Mucosa of rectum (tissue), 2 donors: ENCODE data around the gene TMEM178A.

Experiments used
- H3K27ac ChIP-seq, 2 donors: one replicate each; pipeline ENCODE4 v1.7.0; 2013; ENCODE audit warnings: inconsistent platforms in 2 of 2, low read depth in 2 of 2, low read length in 2 of 2
- H3K27me3 ChIP-seq, 2 donors: one replicate each; pipeline ENCODE4 v1.7.0; 2013; ENCODE audit warnings: low read length in 2 of 2; ENCODE audit not compliant: control insufficient read depth in 2 of 2, insufficient read depth in 2 of 2
- H3K36me3 ChIP-seq, 2 donors: one replicate each; pipeline ENCODE4 v1.7.0; 2013; ENCODE audit warnings: low read length in 2 of 2; ENCODE audit not compliant: control insufficient read depth in 2 of 2, insufficient read depth in 2 of 2
- H3K4me1 ChIP-seq, 2 donors: one replicate each; pipeline ENCODE4 v1.7.0; 2013; ENCODE audit warnings: low read length in 2 of 2, mild to moderate bottlenecking in 1 of 2; ENCODE audit not compliant: control insufficient read depth in 2 of 2, insufficient read depth in 2 of 2
- H3K4me3 ChIP-seq, 2 donors: one replicate each; pipeline ENCODE4 v1.7.0; 2013; ENCODE audit warnings: low read length in 2 of 2
- H3K9ac ChIP-seq, 2 donors: one replicate each; pipeline ENCODE4 v1.7.0; 2013; ENCODE audit warnings: low read length in 2 of 2, low read depth in 1 of 2, mild to moderate bottlenecking in 1 of 2
- H3K9me3 ChIP-seq, 2 donors: one replicate each; pipeline ENCODE4 v1.7.0; 2013; ENCODE audit warnings: low read length in 2 of 2; ENCODE audit not compliant: control insufficient read depth in 2 of 2
- donor health status: healthy.
- donor health status: Normal muscosa, but diverticular disease.

TMEM178A gene

DNA sequence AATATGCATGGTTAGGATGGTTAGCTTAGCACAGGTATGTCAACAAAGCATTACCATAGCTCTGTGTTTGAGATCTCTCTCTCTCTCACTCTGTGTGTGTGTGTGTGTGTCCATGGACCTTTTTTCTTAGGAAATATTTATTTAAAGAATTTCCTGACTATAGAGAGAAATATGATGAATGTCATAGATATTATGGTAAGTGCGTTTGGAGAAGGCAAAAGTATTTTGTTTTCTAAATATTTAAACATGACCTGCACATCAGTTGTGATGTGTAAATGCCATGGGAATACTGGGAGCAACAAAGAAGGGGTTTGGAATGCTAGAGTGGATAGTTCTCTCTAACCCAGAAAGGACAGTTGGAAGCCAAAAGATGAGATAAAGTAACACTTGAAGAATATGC is 3.9 kb upstream of the TMEM178A start:
- H3K9ac ChIP-seq, result no peak overlapping the region
- no peak overlapping the region for H3K4me3 ChIP-seq
- H3K36me3 ChIP-seq, result no peaks in the 10 kb centered on the region
- no peak overlapping the region for H3K27ac ChIP-seq
- H3K27me3 ChIP-seq, result peaks cover 15 to 22% of the 10 kb centered on the region in 2 donors
- no peaks in the 10 kb centered on the region for H3K4me1 ChIP-seq
- H3K9me3 ChIP-seq, result no peaks in the 10 kb centered on the region

GRCh38 chr2:39663187-39663930 is 2.4 kb upstream of the TMEM178A start:
- H3K36me3 ChIP-seq, result no peaks in the 10 kb centered on the region
- H3K27ac ChIP-seq, result no peak overlapping the region
- peaks cover 25 to 33% of the 10 kb centered on the region in 2 donors for H3K27me3 ChIP-seq
- no peak overlapping the region for H3K9ac ChIP-seq
- H3K4me3 ChIP-seq, result no peak overlapping the region
- no peaks in the 10 kb centered on the region for H3K4me1 ChIP-seq
- H3K9me3 ChIP-seq, result no peaks in the 10 kb centered on the region

DNA sequence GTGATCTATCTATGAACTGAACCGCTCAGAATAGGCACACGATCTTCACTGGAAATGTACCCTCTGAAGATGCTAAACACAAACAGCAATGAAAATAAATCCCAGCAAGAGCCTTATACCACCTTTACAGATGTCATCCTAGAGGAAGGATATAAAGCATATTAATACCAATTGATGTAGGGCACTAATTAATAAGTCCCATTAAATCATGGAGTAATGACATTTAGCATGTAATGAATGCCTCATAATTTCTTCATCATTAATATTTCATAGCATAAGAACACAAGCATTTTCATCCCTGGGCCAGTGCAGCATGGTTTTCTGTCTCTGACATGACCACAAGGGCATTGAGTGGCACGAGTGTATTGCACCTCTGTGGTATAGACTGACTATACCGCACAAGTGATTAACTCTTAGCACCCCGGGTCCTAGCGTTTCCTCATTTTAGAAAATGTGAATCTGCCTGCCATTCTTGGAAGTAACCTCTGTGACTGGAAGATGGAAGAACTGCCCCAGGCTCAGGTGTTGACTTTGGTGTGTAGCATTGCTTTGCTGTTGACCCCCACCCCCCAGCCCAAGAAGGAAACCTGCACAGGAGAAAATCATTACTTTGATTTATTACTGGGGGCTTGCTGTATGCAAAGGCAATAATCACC is 1.4 kb upstream of the TMEM178A start:
- Histone ChIP-seq H3K27me3 (peaks cover 25 to 36% of the 10 kb centered on the region in 2 donors), H3K4me1 (no peaks in the 10 kb centered on the region), H3K27ac (no peak overlapping the region), H3K9ac (no peak overlapping the region), H3K4me3 (no peak overlapping the region), H3K36me3 (no peaks in the 10 kb centered on the region), H3K9me3 (no peaks in the 10 kb centered on the region)

DNA sequence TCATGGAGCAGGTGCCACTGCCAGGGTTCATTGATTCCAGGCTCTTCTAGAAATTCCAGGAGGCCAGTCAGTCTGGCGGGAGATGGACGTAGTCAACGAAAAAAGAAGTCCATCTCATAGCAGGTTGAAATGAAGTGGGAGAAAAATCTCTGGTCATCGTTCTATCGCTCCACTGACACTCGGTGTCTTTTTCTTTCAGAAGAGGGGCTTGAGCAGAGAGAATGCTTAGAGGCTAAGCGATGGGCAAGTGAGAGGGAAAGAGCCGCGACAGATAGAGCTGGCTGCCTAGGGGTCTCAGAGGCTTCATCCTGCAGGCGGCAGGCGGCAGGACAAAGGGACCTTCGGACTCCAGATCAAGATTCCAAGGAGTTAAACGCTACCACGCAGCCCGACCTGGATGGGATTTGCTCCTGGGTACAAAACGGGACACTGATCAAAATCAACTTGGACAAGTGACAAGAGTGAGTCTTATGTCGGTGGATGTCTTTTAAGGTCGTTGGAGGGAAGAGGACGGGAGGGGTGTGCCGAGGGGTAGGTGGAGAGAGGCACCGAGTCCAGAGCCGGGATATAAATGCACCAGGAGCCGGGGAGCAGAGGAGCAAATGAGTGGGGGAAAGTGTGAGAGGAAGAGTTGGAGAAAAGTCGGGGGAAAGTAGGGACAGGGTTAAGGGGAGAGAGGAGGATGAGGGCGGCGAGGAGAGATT is 677 bp upstream of the TMEM178A start:
- H3K36me3 ChIP-seq, result no peaks in the 10 kb centered on the region
- no peaks in the 10 kb centered on the region for H3K4me1 ChIP-seq
- H3K27ac ChIP-seq, result no peak overlapping the region
- peaks cover 25 to 41% of the 10 kb centered on the region in 2 donors for H3K27me3 ChIP-seq
- H3K9ac ChIP-seq, result no peak overlapping the region
- no peaks in the 10 kb centered on the region for H3K9me3 ChIP-seq
- no peak overlapping the region for H3K4me3 ChIP-seq

DNA sequence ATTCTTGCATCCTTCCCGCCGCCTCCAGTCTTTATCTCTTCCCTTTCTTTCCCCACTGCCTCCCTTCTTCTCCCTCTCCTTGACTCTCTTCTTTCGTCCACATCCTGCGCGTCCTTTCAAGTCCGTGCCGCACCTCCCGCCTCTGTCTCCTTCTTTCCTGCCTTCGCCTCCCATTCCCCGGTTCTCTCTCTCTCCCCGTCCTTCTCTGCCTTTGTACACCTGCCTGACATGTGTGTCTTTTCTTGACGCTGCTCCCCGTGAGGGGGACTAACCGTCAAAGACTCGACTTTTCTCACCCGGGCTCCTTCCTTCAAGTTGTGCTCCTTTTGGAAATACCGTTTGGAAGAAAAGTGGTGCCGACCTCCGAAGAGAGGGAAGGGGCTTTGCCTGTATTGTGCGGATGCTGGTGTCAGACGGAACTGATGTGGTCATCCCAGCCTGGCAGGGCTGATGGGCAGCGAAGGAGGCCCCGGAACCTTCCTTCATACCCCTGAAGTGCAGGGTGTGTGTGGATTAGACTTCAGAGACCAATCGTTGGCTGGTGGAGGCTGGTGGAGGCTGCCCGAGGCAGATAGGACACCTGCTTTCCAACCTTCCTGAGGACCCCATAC is 879 bp downstream of the TMEM178A start:
- peak overlapping the region; percentile 19 to 46 for H3K4me3 ChIP-seq
- H3K9ac ChIP-seq, result no peak overlapping the region
- H3K9me3 ChIP-seq, result no peaks in the 10 kb centered on the region
- H3K27me3 ChIP-seq, result peaks cover 25 to 41% of the 10 kb centered on the region in 2 donors
- H3K36me3 ChIP-seq, result no peaks in the 10 kb centered on the region
- no peaks in the 10 kb centered on the region for H3K4me1 ChIP-seq
- no peak overlapping the region for H3K27ac ChIP-seq

- Histone ChIP-seq H3K4me1 (no peaks in the 10 kb centered on the region), H3K9me3 (no peaks in the 10 kb centered on the region), H3K27me3 (peaks cover 27 to 41% of the 10 kb centered on the region in 2 donors), H3K36me3 (no peaks in the 10 kb centered on the region), H3K27ac (no peak overlapping the region), H3K4me3 (peak overlapping the region in 1 of 2 donors; percentile 46), H3K9ac (no peak overlapping the region)
These were observed 1.6 kb downstream of the TMEM178A start for GRCh38 chr2:39667104-39667885.

DNA sequence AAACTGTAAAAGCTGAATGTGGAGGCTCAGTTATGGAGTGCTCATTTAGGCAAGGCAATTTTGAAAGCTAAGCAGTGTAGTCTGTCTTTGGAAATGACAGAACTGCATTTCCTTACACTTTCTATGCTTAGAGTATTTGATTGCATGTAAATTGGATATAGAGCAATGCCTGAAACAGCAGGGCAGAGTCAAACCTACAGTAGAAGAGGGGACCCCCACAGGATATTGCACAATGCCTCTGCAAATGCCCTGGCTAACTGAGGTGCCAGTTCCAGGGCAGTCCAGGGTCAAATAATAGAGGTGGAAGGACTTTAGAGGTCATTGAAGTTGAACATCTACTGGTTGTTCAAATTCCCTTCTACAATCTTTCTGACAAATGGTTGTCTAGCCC is 2.2 kb downstream of the TMEM178A start:
- no peak overlapping the region for H3K27ac ChIP-seq

GRCh38 chr2:39668576-39669080 is 2.9 kb downstream of the TMEM178A start:
- no peak overlapping the region for H3K9ac ChIP-seq
- no peaks in the 10 kb centered on the region for H3K36me3 ChIP-seq
- no peak overlapping the region for H3K27ac ChIP-seq
- peaks cover 27 to 41% of the 10 kb centered on the region in 2 donors for H3K27me3 ChIP-seq
- no peaks in the 10 kb centered on the region for H3K9me3 ChIP-seq
- no peaks in the 10 kb centered on the region for H3K4me1 ChIP-seq
- no peak overlapping the region for H3K4me3 ChIP-seq

More for the DNA sequence above, 2.2 kb downstream of the TMEM178A start:
- peaks cover 27 to 41% of the 10 kb centered on the region in 2 donors for H3K27me3 ChIP-seq
- H3K4me1 ChIP-seq, result no peaks in the 10 kb centered on the region
- no peaks in the 10 kb centered on the region for H3K36me3 ChIP-seq
- no peaks in the 10 kb centered on the region for H3K9me3 ChIP-seq
- H3K4me3 ChIP-seq, result no peak overlapping the region
- no peak overlapping the region for H3K9ac ChIP-seq

- H3K27ac ChIP-seq, result no peak overlapping the region
- peaks cover 15 to 22% of the 10 kb centered on the region in 2 donors for H3K27me3 ChIP-seq
- no peak overlapping the region for H3K9ac ChIP-seq
These were observed 5.9 kb downstream of the TMEM178A start for GRCh38 chr2:39671604-39672003.

More at GRCh38 chr2:39671604-39672003, 5.9 kb downstream of the TMEM178A start:
- Histone ChIP-seq H3K4me3 (no peak overlapping the region), H3K36me3 (no peaks in the 10 kb centered on the region), H3K4me1 (no peaks in the 10 kb centered on the region), H3K9me3 (no peaks in the 10 kb centered on the region)
